Right cardiac atrium (tissue), 5 donors: ENCODE results near the gene ZCCHC8. TPM values are rescaled to one million over a fixed set of nuclear protein-coding genes. Genes with fewer than 3 reads are reported as not detected.
"Not testable (repeated sequence)": the region's sequence is repeated elsewhere in the genome, so short reads cannot be mapped to it uniquely, and the experiment has no call there.

Experiments
- ATAC-seq, 2 donors: fragments of 200-7000 bp; cut with Tn5 transposase; one replicate each; pipeline versions ENCODE4 v1.8.0 to v1.9.1; 2020; ENCODE audit warnings: moderate library complexity in 2 of 2, mild to moderate bottlenecking in 1 of 2
- DNase-seq, 3 donors: peaks; one replicate each; pipeline ENCODE4 v3.0.0-alpha.2; 2020
- H3K27ac ChIP-seq: one replicate; pipeline ENCODE4 v1.5.1; 2013; ENCODE audit warnings: mild to moderate bottlenecking, low read length, control low read depth, moderate library complexity
- H3K27me3 ChIP-seq: one replicate; pipeline ENCODE4 v1.6.1; 2013; ENCODE audit not compliant: control insufficient read depth, insufficient read depth
- H3K4me1 ChIP-seq: one replicate; pipeline ENCODE4 v1.6.1; 2013; ENCODE audit warnings: low read length; ENCODE audit not compliant: control insufficient read depth, insufficient read depth
- H3K4me3 ChIP-seq: one replicate; pipeline ENCODE4 v1.5.1; 2013; ENCODE audit warnings: low read length, control low read depth
- H3K9me3 ChIP-seq: one replicate; pipeline ENCODE4 v1.6.1; 2013; ENCODE audit warnings: low read length; ENCODE audit not compliant: control insufficient read depth
- WGBS: extraction: QIAGEN DNeasy Blood & Tissue Kit; methylation state at CpG from one replicate; pipeline ENCODE4 v1.1.7; 2013; 5-methylcytosine and 5-hydroxymethylcytosine counted together
- intact Hi-C, 4 donors: fragments of 100-400 bp; cut with DNase I; formaldehyde crosslinking; loops; one replicate each; pipeline versions ENCODE4 v1.11.0 to v1.14.0; 2022 to 2023
- polyA plus RNA-seq: library from polyadenylated mRNA; stranded (reverse); fragments of 200-250 nt; gene quantifications from one replicate; pipeline ENCODE4 v1.2.3, GENCODE V29; 2013
- total RNA-seq, 4 donors: library from RNA; stranded (reverse); fragmentation: NEBNext Ultra II Directional; extraction: Animal tissue kit (Norgen Biotek cat#: 25700); gene quantifications; one replicate each; pipeline ENCODE4 v1.2.1, GENCODE V29; 2021
- donor health status: healthy with polysubstance abuse.
- donor health status: DM: no; HTN: yes; CAD: no.
- donor health status: DM: no; HTN: no; CAD: no.
- donor health status: DM: no; HTN: yes; CAD: no; lungs with severe emphysema.
- donor health status: DM: yes; HTN: yes; CAD: no.

The ZCCHC8 gene
- total and polyA plus RNA-seq, 5 donors = 10.7 to 11.7 (median 10.8) TPM

GRCh38 chr12:122454739-122455138, 46.0 kb downstream of the ZCCHC8 start:
- Histone ChIP-seq H3K27me3 (no peaks in the 10 kb centered on the region), H3K4me1 (no peaks in the 10 kb centered on the region), H3K9me3 (no peaks in the 10 kb centered on the region), H3K27ac (no peak overlapping the region), H3K4me3 (no peak overlapping the region)
- no peak for ATAC-seq
- no peak for DNase-seq
- intact Hi-C loops = no loop called here
- WGBS = 70% methylated on average over 6 of the region's 6 CpGs

GRCh38 chr12:122454250-122454721, 46.4 kb downstream of the ZCCHC8 start:
- no peaks in the 10 kb centered on the region for H3K9me3 ChIP-seq
- ATAC-seq (no peak), DNase-seq (no peak)
- WGBS = 83% methylated on average over 12 of the region's 12 CpGs
- H3K27ac ChIP-seq = no peak overlapping the region
- no peak overlapping the region for H3K4me3 ChIP-seq
- H3K27me3 ChIP-seq = no peaks in the 10 kb centered on the region
- no peaks in the 10 kb centered on the region for H3K4me1 ChIP-seq
- intact Hi-C loops = no loop called here

- Histone ChIP-seq H3K27me3 (no peaks in the 10 kb centered on the region), H3K9me3 (no peaks in the 10 kb centered on the region), H3K4me3 (no peak overlapping the region), H3K27ac (no peak overlapping the region), H3K4me1 (no peaks in the 10 kb centered on the region)
- DNase-seq (no peak), ATAC-seq (no peak)
- 83% methylated on average over 11 of the region's 11 CpGs for whole genome bisulfite sequencing
- intact Hi-C loops = no loop called here
These were observed 47.9 kb downstream of the ZCCHC8 start for GRCh38 chr12:122452701-122453285.

GRCh38 chr12:122449317-122449716, 51.4 kb downstream of the ZCCHC8 start:
- 95% methylated on average over 2 of the region's 2 CpGs for WGBS
- no peaks in the 10 kb centered on the region for H3K4me1 ChIP-seq
- no peak for DNase-seq
- H3K4me3 ChIP-seq = no peak overlapping the region
- no peak for ATAC-seq
- H3K27ac ChIP-seq = no peak overlapping the region
- no peaks in the 10 kb centered on the region for H3K9me3 ChIP-seq
- intact Hi-C loops = no loop called here
- no peaks in the 10 kb centered on the region for H3K27me3 ChIP-seq

- H3K4me1 ChIP-seq, H3K4me3 ChIP-seq, ATAC-seq, DNase-seq, H3K9me3 ChIP-seq, H3K27ac ChIP-seq, H3K27me3 ChIP-seq, intact Hi-C loops: not testable (repeated sequence)
- 96% methylated on average over 3 of the region's 3 CpGs for WGBS
These were observed 52.9 kb downstream of the ZCCHC8 start for GRCh38 chr12:122447825-122448224.

- H3K9me3 ChIP-seq, H3K4me3 ChIP-seq, H3K27ac ChIP-seq, intact Hi-C loops, ATAC-seq, H3K4me1 ChIP-seq, H3K27me3 ChIP-seq, DNase-seq: not testable (repeated sequence)
- 81% methylated on average over 6 of the region's 6 CpGs for WGBS
These were observed 54.3 kb downstream of the ZCCHC8 start for GRCh38 chr12:122446390-122446789.

- H3K4me3 ChIP-seq, H3K27ac ChIP-seq, H3K9me3 ChIP-seq, H3K27me3 ChIP-seq, H3K4me1 ChIP-seq, DNase-seq, ATAC-seq, intact Hi-C loops: not testable (repeated sequence)
- 85% methylated on average over 5 of the region's 5 CpGs for WGBS
These were observed 56.7 kb downstream of the ZCCHC8 start for GRCh38 chr12:122444071-122444470.

- H3K4me3 ChIP-seq, ATAC-seq, H3K9me3 ChIP-seq, intact Hi-C loops, H3K4me1 ChIP-seq, DNase-seq, H3K27ac ChIP-seq, H3K27me3 ChIP-seq: not testable (repeated sequence)
- WGBS = 96% methylated on average over 8 of the region's 8 CpGs
These were observed 61.9 kb downstream of the ZCCHC8 start for GRCh38 chr12:122438822-122439221.

- WGBS = 54% methylated on average over 8 of the region's 8 CpGs
- Histone ChIP-seq H3K4me1 (no peaks in the 10 kb centered on the region), H3K9me3 (no peaks in the 10 kb centered on the region), H3K27ac (no peak overlapping the region), H3K27me3 (no peaks in the 10 kb centered on the region), H3K4me3 (no peak overlapping the region)
- ATAC-seq = peak; percentile 91 to 92
- DNase-seq = peak; percentile 77 to 85 (median 82)
- intact Hi-C loops = no loop called here
These were observed 63.0 kb downstream of the ZCCHC8 start for GRCh38 chr12:122437656-122438121.

GRCh38 chr12:122435186-122435585, 65.5 kb downstream of the ZCCHC8 start:
- ATAC-seq (no peak), DNase-seq (no peak)
- Histone ChIP-seq H3K4me1 (no peaks in the 10 kb centered on the region), H3K27me3 (no peaks in the 10 kb centered on the region), H3K27ac (no peak overlapping the region), H3K9me3 (no peaks in the 10 kb centered on the region), H3K4me3 (no peak overlapping the region)
- intact Hi-C loops = no loop called here
- 97% methylated on average over 4 of the region's 4 CpGs for WGBS

- not testable (repeated sequence) for H3K27ac ChIP-seq, ATAC-seq, H3K4me3 ChIP-seq, H3K4me1 ChIP-seq, DNase-seq, H3K9me3 ChIP-seq, H3K27me3 ChIP-seq
- intact Hi-C loops = loop anchor here in 1 of 4 donors (10.0 kb wide), 1 partner anchor 46 kb away; no protein-coding TSS in a partner anchor
- 97% methylated on average over 5 of the region's 5 CpGs for WGBS
These were observed 71.7 kb downstream of the ZCCHC8 start for GRCh38 chr12:122429043-122429442.
